Type B pancreatic cell (in vitro differentiated cells): ENCODE data around the gene SHISA6. TPM values are rescaled to one million over a fixed set of nuclear protein-coding genes. Genes with fewer than 3 reads are reported as not detected.

Experiments
- DNase-seq: peaks from one replicate; pipeline ENCODE4 v3.0.0; 2021; ENCODE audit warnings: mixed read lengths; ENCODE audit not compliant: unreplicated experiment; ENCODE audit errors: extremely low spot score
- H3K27ac Mint-ChIP-seq: 2 replicates; pipeline ENCODE4 v1.8.0; 2021; ENCODE audit warnings: mild to moderate bottlenecking, mixed read lengths
- H3K27me3 Mint-ChIP-seq: 2 replicates; pipeline ENCODE4 v1.8.0; 2021; ENCODE audit warnings: mixed read lengths
- H3K36me3 Mint-ChIP-seq: 2 replicates; pipeline ENCODE4 v1.8.0; 2021; ENCODE audit warnings: mixed read lengths
- H3K4me1 Mint-ChIP-seq: one replicate; pipeline ENCODE4 v1.8.0; 2021; ENCODE audit warnings: mixed read lengths; ENCODE audit not compliant: unreplicated experiment
- H3K4me3 Mint-ChIP-seq: 2 replicates; pipeline ENCODE4 v1.8.0; 2021; ENCODE audit warnings: mild to moderate bottlenecking, mixed read lengths
- H3K9me3 Mint-ChIP-seq: 2 replicates; pipeline ENCODE4 v1.8.0; 2021; ENCODE audit warnings: mixed read lengths
- total RNA-seq: library from RNA; stranded (reverse); gene quantifications from 2 replicates; pipeline ENCODE4 v1.2.1, GENCODE V29; 2021; ENCODE audit warnings: low replicate concordance
- TF ChIP-seq, protein P1 (sequence below): fragments of 200-600 bp; sonication (generic); conservative IDR thresholded peaks from 2 replicates; pipeline ENCODE4 v1.5.0; 2021; ENCODE audit warnings: antibody characterized with exemption, mild to moderate bottlenecking

Gene SHISA6
- total RNA-seq, 1 donor from 2014 or later, result 5.0 TPM

DNA sequence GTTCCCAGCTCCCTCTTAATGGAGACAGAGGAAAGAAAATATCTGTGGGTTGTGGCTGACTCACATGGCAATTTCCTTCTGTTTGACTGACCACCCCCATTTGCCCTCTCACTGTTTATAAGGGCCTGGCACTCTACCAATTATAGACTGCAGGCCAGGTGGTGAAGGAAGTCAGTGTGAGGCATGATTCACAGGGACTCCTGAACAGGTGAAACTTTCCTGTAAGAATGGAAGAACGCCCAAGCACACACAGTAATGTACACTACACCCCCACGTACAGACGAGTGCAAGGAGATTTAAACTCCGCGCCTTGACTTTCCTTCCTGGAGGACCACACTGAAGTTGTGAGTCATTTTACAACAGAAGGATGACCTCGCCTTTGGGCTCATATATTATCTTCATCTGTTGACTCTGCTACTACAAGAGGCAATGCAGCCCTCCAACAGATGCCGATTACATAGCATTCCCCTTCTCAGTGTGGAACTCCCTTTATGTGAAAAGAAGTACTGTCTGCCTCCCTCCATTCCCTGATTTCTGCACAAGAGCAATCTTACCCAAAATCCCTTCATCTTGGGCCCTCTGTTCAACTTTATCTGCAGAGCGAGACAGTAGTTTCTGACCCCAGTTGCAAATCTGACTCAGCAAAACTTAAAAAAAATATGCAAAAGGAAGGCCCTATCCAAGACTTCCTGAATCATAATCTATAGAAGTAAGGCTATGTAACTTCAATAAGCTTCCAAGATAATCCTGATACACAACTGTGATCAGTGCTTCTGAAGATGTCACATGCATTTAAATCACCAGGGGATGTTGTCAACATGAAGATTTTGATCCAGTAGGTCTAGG is 163.6 kb downstream of the SHISA6 start:
- Mint-ChIP-seq H3K4me3 (no peak overlapping the region), H3K36me3 (no peaks in the 10 kb centered on the region), H3K4me1 (no peaks in the 10 kb centered on the region), H3K27ac (no peak overlapping the region), H3K9me3 (no peaks in the 10 kb centered on the region), H3K27me3 (no peaks in the 10 kb centered on the region)
- no peak for DNase-seq
- TF ChIP-seq, protein P1, sequence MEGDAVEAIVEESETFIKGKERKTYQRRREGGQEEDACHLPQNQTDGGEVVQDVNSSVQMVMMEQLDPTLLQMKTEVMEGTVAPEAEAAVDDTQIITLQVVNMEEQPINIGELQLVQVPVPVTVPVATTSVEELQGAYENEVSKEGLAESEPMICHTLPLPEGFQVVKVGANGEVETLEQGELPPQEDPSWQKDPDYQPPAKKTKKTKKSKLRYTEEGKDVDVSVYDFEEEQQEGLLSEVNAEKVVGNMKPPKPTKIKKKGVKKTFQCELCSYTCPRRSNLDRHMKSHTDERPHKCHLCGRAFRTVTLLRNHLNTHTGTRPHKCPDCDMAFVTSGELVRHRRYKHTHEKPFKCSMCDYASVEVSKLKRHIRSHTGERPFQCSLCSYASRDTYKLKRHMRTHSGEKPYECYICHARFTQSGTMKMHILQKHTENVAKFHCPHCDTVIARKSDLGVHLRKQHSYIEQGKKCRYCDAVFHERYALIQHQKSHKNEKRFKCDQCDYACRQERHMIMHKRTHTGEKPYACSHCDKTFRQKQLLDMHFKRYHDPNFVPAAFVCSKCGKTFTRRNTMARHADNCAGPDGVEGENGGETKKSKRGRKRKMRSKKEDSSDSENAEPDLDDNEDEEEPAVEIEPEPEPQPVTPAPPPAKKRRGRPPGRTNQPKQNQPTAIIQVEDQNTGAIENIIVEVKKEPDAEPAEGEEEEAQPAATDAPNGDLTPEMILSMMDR, result no peak

DNA sequence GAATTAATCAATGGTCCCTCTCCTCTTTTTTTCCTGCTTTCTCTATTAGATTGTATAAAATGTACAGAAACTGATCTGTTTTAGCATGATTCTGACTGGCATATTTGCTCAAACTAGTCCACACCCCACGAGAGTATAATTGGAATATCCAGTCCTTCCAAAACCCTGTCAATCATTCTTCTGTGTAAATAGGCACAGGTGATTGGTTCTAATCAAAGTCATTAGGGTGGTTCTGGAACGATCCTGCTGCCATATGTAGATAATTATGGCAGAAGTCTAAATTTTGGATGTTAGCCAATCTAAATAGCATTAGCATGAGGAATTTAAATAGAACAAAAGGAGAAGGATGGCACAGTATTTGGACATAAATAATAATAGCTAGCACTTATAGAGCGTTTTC is 165.7 kb downstream of the SHISA6 start:
- H3K9me3 Mint-ChIP-seq, result no peaks in the 10 kb centered on the region
- no peaks in the 10 kb centered on the region for H3K4me1 Mint-ChIP-seq
- H3K27ac Mint-ChIP-seq, result no peak overlapping the region

DNA sequence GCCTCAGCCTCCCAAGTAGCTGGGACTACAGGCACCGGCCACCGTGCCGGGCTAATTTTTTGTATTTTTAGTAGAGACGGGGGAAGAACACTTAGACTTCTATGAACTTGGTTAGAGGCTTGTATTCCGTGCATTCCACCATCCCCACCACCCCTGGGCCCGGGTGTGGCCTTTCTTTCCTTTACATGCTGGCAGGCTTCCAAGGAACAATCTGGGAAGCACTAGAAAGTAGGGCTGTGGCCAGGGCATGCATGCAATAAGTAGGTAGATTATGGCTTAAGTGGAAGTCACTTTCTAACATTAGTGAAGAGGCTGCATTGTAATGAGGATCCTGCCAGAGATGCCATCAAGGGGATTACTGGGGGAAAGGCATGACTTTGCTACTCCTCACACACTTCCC is 171.6 kb downstream of the SHISA6 start:
- TF ChIP-seq, protein P1, result no peak
- no peaks in the 10 kb centered on the region for H3K9me3 Mint-ChIP-seq
- DNase-seq, result no peak
- H3K4me3 Mint-ChIP-seq, result no peak overlapping the region
- H3K36me3 Mint-ChIP-seq, result no peaks in the 10 kb centered on the region
- no peaks in the 10 kb centered on the region for H3K4me1 Mint-ChIP-seq
- H3K27me3 Mint-ChIP-seq, result no peaks in the 10 kb centered on the region
- H3K27ac Mint-ChIP-seq, result no peak overlapping the region

More for the DNA sequence above, 165.7 kb downstream of the SHISA6 start:
- Mint-ChIP-seq H3K4me3 (no peak overlapping the region), H3K36me3 (no peaks in the 10 kb centered on the region), H3K27me3 (no peaks in the 10 kb centered on the region)
- DNase-seq, result no peak
- TF ChIP-seq, protein P1, result no peak

DNA sequence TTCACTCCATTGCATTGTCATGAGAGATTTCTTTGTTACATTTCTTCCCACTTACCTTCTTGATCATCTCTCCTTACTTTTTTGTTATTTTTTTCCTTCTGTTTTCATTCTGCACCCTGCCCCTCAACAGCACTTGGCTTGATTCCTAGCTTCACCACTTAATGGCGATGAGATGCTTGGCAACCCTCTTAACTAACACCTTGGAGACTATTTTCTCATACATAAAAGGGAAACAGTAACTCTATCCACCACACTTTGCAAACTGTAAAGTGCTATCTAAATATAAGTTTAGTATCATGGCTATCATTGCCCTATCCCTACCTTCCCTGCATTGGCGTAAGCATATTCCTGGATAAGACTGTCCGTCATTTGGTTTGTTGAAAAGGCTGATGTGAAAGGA is 177.3 kb downstream of the SHISA6 start:
- Mint-ChIP-seq H3K9me3 (no peaks in the 10 kb centered on the region), H3K36me3 (no peaks in the 10 kb centered on the region), H3K27me3 (no peaks in the 10 kb centered on the region), H3K4me3 (no peak overlapping the region), H3K27ac (no peak overlapping the region), H3K4me1 (no peaks in the 10 kb centered on the region)
- TF ChIP-seq, protein P1, result no peak
- no peak for DNase-seq

DNA sequence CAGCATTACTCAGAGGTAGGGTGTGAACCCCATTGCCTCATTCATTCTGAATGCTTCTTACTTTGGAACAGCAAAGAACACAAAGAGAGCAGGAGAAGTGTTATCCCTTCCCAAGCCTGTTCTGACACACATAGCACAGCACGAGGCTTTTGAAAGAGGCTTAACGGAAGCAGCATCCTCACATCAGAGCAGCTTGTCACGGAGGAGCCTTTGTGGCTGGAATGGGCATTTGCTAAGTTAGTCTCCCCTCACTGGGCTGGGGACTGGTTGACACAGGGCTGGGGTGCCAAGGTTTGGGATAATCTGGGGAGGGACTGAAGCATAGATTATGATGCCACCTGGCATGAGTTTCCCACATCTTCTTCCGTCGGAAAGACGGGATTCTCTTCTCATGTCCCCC is 189.7 kb downstream of the SHISA6 start:
- TF ChIP-seq, protein P1, result no peak
- Mint-ChIP-seq H3K36me3 (no peaks in the 10 kb centered on the region), H3K4me3 (no peak overlapping the region), H3K27me3 (no peaks in the 10 kb centered on the region), H3K27ac (no peak overlapping the region), H3K4me1 (no peaks in the 10 kb centered on the region), H3K9me3 (no peaks in the 10 kb centered on the region)
- no peak for DNase-seq
